Type B pancreatic cell (in vitro differentiated cells): Measurements from ENCODE around the gene BRD2. TPM values are rescaled to one million over a fixed set of nuclear protein-coding genes. Genes with fewer than 3 reads are reported as not detected.

ENCODE experiments used
- DNase-seq: peaks from one replicate; pipeline ENCODE4 v3.0.0; 2021; ENCODE audit warnings: mixed read lengths; ENCODE audit not compliant: unreplicated experiment; ENCODE audit errors: extremely low spot score
- H3K27ac Mint-ChIP-seq: 2 replicates; pipeline ENCODE4 v1.8.0; 2021; ENCODE audit warnings: mild to moderate bottlenecking, mixed read lengths
- H3K27me3 Mint-ChIP-seq: 2 replicates; pipeline ENCODE4 v1.8.0; 2021; ENCODE audit warnings: mixed read lengths
- H3K36me3 Mint-ChIP-seq: 2 replicates; pipeline ENCODE4 v1.8.0; 2021; ENCODE audit warnings: mixed read lengths
- H3K4me1 Mint-ChIP-seq: one replicate; pipeline ENCODE4 v1.8.0; 2021; ENCODE audit warnings: mixed read lengths; ENCODE audit not compliant: unreplicated experiment
- H3K4me3 Mint-ChIP-seq: 2 replicates; pipeline ENCODE4 v1.8.0; 2021; ENCODE audit warnings: mild to moderate bottlenecking, mixed read lengths
- H3K9me3 Mint-ChIP-seq: 2 replicates; pipeline ENCODE4 v1.8.0; 2021; ENCODE audit warnings: mixed read lengths
- total RNA-seq: library from RNA; stranded (reverse); gene quantifications from 2 replicates; pipeline ENCODE4 v1.2.1, GENCODE V29; 2021; ENCODE audit warnings: low replicate concordance
- TF ChIP-seq, protein P1 (sequence below): fragments of 200-600 bp; sonication (generic); conservative IDR thresholded peaks from 2 replicates; pipeline ENCODE4 v1.5.0; 2021; ENCODE audit warnings: antibody characterized with exemption, mild to moderate bottlenecking

The BRD2 gene
- total RNA-seq, 1 donor from 2014 or later, result 241 TPM

DNA sequence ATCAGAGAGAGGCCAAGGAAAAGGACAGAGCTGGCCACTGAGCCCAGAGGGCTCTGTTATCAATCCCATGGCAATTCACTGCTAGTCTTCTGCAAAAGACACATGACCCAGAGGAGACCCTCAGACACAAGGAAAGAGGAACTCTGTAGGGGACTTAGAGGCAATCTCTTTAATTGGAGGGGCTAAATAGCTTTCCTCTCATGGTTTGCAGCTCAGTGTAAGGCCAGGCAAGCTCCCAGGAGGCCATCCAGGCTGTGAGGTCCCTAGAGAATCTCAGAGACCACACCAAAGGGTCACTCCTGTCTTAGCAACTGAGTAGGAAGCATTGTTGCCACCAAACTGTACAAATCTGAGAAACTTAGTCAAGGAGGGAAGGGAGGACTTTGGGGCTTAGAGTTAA, 51.0 kb downstream of the BRD2 start:
- DNase-seq, result no peak
- no peaks in the 10 kb centered on the region for H3K9me3 Mint-ChIP-seq
- TF ChIP-seq, protein P1, sequence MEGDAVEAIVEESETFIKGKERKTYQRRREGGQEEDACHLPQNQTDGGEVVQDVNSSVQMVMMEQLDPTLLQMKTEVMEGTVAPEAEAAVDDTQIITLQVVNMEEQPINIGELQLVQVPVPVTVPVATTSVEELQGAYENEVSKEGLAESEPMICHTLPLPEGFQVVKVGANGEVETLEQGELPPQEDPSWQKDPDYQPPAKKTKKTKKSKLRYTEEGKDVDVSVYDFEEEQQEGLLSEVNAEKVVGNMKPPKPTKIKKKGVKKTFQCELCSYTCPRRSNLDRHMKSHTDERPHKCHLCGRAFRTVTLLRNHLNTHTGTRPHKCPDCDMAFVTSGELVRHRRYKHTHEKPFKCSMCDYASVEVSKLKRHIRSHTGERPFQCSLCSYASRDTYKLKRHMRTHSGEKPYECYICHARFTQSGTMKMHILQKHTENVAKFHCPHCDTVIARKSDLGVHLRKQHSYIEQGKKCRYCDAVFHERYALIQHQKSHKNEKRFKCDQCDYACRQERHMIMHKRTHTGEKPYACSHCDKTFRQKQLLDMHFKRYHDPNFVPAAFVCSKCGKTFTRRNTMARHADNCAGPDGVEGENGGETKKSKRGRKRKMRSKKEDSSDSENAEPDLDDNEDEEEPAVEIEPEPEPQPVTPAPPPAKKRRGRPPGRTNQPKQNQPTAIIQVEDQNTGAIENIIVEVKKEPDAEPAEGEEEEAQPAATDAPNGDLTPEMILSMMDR, result no peak
- no peaks in the 10 kb centered on the region for H3K36me3 Mint-ChIP-seq
- peaks cover 12% of the 10 kb centered on the region for H3K4me1 Mint-ChIP-seq
- no peak overlapping the region for H3K4me3 Mint-ChIP-seq
- H3K27ac Mint-ChIP-seq, result no peak overlapping the region
- H3K27me3 Mint-ChIP-seq, result peaks cover 45% of the 10 kb centered on the region

DNA sequence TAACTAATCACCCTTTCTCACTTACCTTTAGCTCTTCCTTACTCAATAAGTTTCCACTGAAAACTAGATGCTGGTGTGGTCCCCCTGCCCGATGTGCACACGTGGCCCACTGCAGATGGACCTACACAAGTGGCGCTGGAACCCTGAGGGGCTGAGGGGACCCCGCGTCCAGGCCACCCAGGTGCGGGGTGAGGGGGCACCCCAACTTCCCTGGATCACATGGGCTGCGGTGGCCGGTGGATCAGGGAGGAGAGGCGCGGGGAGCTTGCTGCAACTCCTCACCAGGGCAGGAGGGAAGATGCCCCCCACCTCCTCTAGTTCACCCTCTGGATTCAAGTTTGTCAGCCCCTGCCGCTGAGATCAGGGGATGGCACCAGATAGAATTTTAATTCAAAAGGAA, 53.5 kb downstream of the BRD2 start:
- H3K27me3 Mint-ChIP-seq, result peaks cover 40% of the 10 kb centered on the region
- H3K4me1 Mint-ChIP-seq, result peaks cover 6% of the 10 kb centered on the region
- no peak overlapping the region for H3K4me3 Mint-ChIP-seq
- TF ChIP-seq, protein P1, result no peak
- no peaks in the 10 kb centered on the region for H3K9me3 Mint-ChIP-seq
- no peak overlapping the region for H3K27ac Mint-ChIP-seq
- H3K36me3 Mint-ChIP-seq, result no peaks in the 10 kb centered on the region
- DNase-seq, result no peak

DNA sequence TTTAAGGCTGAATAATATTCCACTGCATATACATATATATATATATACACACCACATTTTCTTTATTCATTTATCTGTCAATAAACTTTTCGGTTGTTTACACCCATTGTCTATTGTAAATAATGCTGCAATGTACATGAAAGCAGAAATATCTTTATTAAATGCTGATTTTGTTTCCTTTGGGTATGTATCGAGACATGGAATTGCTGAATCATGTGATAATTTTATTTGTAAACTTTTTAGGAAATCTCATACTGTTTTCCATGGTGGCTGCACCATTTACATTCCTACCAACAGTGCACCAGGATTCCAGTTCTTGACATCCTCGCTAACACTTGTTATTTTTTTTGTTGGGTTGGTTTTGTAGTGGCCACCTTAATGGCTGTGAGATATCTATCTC, 55.1 kb downstream of the BRD2 start:
- DNase-seq, result no peak
- TF ChIP-seq, protein P1, result no peak
- Mint-ChIP-seq H3K4me1 (no peaks in the 10 kb centered on the region), H3K9me3 (no peaks in the 10 kb centered on the region), H3K36me3 (no peaks in the 10 kb centered on the region), H3K27ac (no peak overlapping the region), H3K4me3 (no peak overlapping the region), H3K27me3 (peaks cover 38% of the 10 kb centered on the region)

DNA sequence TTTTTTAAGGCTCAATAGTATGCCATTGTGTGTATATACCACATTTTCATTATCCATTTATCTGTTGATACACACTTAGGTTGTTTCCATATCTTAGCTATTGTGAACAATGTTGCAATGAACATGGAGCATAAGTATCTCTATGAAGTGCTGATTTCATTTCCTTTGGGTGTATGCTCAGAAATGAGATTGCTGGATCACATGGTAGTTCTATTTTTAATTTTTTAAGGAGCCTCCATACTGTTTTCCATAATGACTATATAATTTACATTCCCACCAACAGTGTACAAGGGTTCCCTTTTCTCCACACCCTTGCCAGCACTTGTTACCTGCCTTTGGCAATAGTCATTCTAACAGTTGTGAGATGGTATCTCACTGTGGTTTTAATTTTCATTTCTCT, 56.1 kb downstream of the BRD2 start:
- Mint-ChIP-seq H3K27ac (no peak overlapping the region), H3K4me3 (no peak overlapping the region), H3K36me3 (no peaks in the 10 kb centered on the region), H3K9me3 (no peaks in the 10 kb centered on the region), H3K27me3 (peaks cover 36% of the 10 kb centered on the region), H3K4me1 (no peaks in the 10 kb centered on the region)
- no peak for DNase-seq
- TF ChIP-seq, protein P1, result no peak

DNA sequence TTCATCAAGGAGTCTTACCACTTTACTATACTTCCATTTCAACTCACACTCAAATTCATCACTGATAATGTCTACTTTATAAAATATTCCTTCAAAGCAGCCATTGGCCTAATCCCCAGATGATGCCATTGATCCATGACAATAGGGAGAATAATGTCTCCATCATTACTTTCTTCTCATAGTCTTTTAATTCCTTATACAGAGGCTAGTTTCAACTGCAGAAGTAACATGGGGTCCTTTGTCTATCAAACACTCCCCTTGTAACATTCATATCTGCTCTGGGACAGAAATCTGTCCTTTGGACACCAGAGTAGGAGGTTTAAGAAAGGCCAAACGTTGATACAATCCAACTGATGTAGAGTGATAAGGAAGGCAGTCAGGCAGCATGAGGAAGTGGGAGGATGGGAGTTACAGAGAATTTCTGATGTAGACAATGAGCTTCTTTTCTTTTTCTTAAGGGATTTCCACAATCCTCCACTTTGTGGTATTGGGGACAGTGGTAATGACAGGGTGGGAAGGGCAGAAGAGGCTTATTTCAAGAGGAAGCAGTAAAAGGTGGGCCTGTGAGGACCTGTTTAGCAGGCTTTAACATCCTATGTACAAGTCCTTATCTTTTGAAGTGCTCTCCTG, 59.9 kb downstream of the BRD2 start:
- peaks cover 52% of the 10 kb centered on the region for H3K27me3 Mint-ChIP-seq
- H3K4me1 Mint-ChIP-seq, result no peaks in the 10 kb centered on the region
- H3K4me3 Mint-ChIP-seq, result no peak overlapping the region
- H3K36me3 Mint-ChIP-seq, result no peaks in the 10 kb centered on the region
- no peak overlapping the region for H3K27ac Mint-ChIP-seq
- no peak for DNase-seq
- TF ChIP-seq, protein P1, result no peak
- H3K9me3 Mint-ChIP-seq, result no peaks in the 10 kb centered on the region
